A549 (cell line): ENCODE results near the gene SLC8A1. TPM values are rescaled to one million over a fixed set of nuclear protein-coding genes. Genes with fewer than 3 reads are reported as not detected.

Source experiments
- ATAC-seq, 2 experiments: fragments of 200-7000 bp in 1 of 2; fragments of >200 bp in 1 of 2; cut with Nextera tagmentation in 1 of 2; cut with Tn5 transposase in 1 of 2; 3 replicates each; pipeline versions ENCODE4 v1.8.0 to v1.9.1; 2018 to 2020; ENCODE audit warnings: mild to moderate bottlenecking in 1 of 2, moderate library complexity in 1 of 2
- CTCF ChIA-PET: fragments of 300-600 bp; sonication (Branson Sonifier 250); formaldehyde crosslinking; extraction: SDS; loops from one replicate; lab custom pipeline; 2021; ENCODE audit warnings: antibody characterized with exemption, inconsistent platforms; lab: Yijun Ruan, JAX
- POLR2A ChIA-PET: fragments of 350-600 bp; formaldehyde crosslinking; extraction: SDS; loops from one replicate; lab custom pipeline; 2021; ENCODE audit warnings: antibody characterized with exemption, inconsistent platforms; lab: Yijun Ruan, JAX
- DNase-seq, 2 experiments: peaks; one replicate each; pipeline versions ENCODE4 v3.0.0 to v3.0.0-alpha.2; 2011 to 2016; ENCODE audit warnings: low read depth in 1 of 2, low spot score in 1 of 2
- FAIRE-seq: peaks from 2 replicates; lab custom pipeline; 2011; peaks lifted over from hg19 to GRCh38; lab: Jason Lieb, UNC
- H3K27ac ChIP-seq, 2 experiments: fragments of >200 bp; sonication (Bioruptor Twin); formaldehyde crosslinking; 3 replicates each; pipeline ENCODE4 v1.5.1; 2016 to 2017
- H3K4me1 ChIP-seq: fragments of >200 bp; sonication (Bioruptor Twin); formaldehyde crosslinking; 3 replicates; pipeline ENCODE4 v1.6.1; 2016
- H3K4me2 ChIP-seq: fragments of >200 bp; sonication (Bioruptor Twin); formaldehyde crosslinking; 3 replicates; pipeline ENCODE4 v1.6.1; 2016
- H3K4me3 ChIP-seq: fragments of >200 bp; sonication (Bioruptor Twin); formaldehyde crosslinking; 3 replicates; pipeline ENCODE4 v1.5.1; 2016
- H3K9me3 ChIP-seq: fragments of >200 bp; sonication (Bioruptor Twin); formaldehyde crosslinking; 3 replicates; pipeline ENCODE4 v1.6.1; 2016
- BHLHE40 ChIP-seq: IDR thresholded peaks from 2 replicates; pipeline ENCODE4 v1.6.1; 2012; ENCODE audit warnings: low read depth, low read length, inconsistent platforms
- CBX2 ChIP-seq: fragments of 200-600 bp; sonication (generic); IDR thresholded peaks from 2 replicates; pipeline ENCODE4 v1.6.1; 2016; ENCODE audit warnings: low read depth, mild to moderate bottlenecking, borderline replicate concordance
- CBX8 ChIP-seq: fragments of 200-600 bp; sonication (generic); IDR thresholded peaks from 2 replicates; pipeline ENCODE4 v1.6.1; 2016
- CHD2 ChIP-seq: fragments of 150-350 bp; IDR thresholded peaks from 2 replicates; pipeline ENCODE4 v1.6.1; 2014; ENCODE audit warnings: low read length; ENCODE audit not compliant: partially characterized antibody
- E2F6 ChIP-seq: IDR thresholded peaks from 2 replicates; pipeline ENCODE4 v1.6.1; 2012; ENCODE audit warnings: low read depth, borderline replicate concordance
- EHMT2 ChIP-seq: fragments of 200-600 bp; sonication (generic); IDR thresholded peaks from 2 replicates; pipeline ENCODE4 v1.6.1; 2016; ENCODE audit warnings: antibody characterized with exemption, low read depth, mild to moderate bottlenecking, moderate library complexity
- EP300 ChIP-seq, 2 experiments: fragments of >200 bp; sonication (Bioruptor Twin); formaldehyde crosslinking; IDR thresholded peaks; 2 replicates in 1 of 2; 3 replicates in 1 of 2; pipeline ENCODE4 v1.6.1; 2016 to 2017
- ESRRA ChIP-seq: fragments of 150-350 bp; IDR thresholded peaks from 2 replicates; pipeline ENCODE4 v1.6.1; 2014; ENCODE audit warnings: mild to moderate bottlenecking, low read length, borderline replicate concordance
- FOSL2 ChIP-seq, 2 experiments: fragments of 450-650 bp in 1 of 2; fragments of >200 bp in 1 of 2; sonication (Bioruptor Twin) in 1 of 2; formaldehyde crosslinking; IDR thresholded peaks; 2 replicates each; pipeline versions ENCODE4 v1.5.0 to v1.6.1; 2016 to 2020; ENCODE audit warnings: mild to moderate bottlenecking in 1 of 2, moderate library complexity in 1 of 2
- FOXS1 ChIP-seq: fragments of 250-450 bp; sonication (Bioruptor Pico); IDR thresholded peaks from 2 replicates; pipeline ENCODE4 v1.5.0; 2020; ENCODE audit warnings: mild to moderate bottlenecking, moderate library complexity
- HDAC2 ChIP-seq: fragments of 200-600 bp; sonication (generic); IDR thresholded peaks from 2 replicates; pipeline ENCODE4 v1.6.1; 2016
- HMGXB4 ChIP-seq: fragments of 250-450 bp; sonication (Bioruptor Pico); IDR thresholded peaks from 2 replicates; pipeline ENCODE4 v1.5.0; 2021; ENCODE audit warnings: mild to moderate bottlenecking, moderate library complexity, borderline replicate concordance
- HOXB13 ChIP-seq: fragments of 250-450 bp; sonication (Bioruptor Pico); IDR thresholded peaks from 2 replicates; pipeline ENCODE4 v1.5.0; 2020; ENCODE audit warnings: low read depth, mild to moderate bottlenecking, moderate library complexity
- JUN ChIP-seq, 2 experiments: fragments of >200 bp; sonication (Bioruptor Twin); formaldehyde crosslinking; IDR thresholded peaks; 2 replicates in 1 of 2; 3 replicates in 1 of 2; pipeline ENCODE4 v1.6.1; 2016 to 2017
- KDM5A ChIP-seq: fragments of 200-600 bp; sonication (generic); IDR thresholded peaks from 2 replicates; pipeline ENCODE4 v1.6.1; 2016; ENCODE audit warnings: antibody characterized with exemption, mild to moderate bottlenecking
- NPAS2 ChIP-seq: fragments of 250-450 bp; sonication (Bioruptor Pico); IDR thresholded peaks from 2 replicates; pipeline ENCODE4 v1.8.0; 2022; ENCODE audit warnings: mild to moderate bottlenecking, moderate library complexity, borderline replicate concordance
- PBX3 ChIP-seq: IDR thresholded peaks from 2 replicates; pipeline ENCODE4 v1.6.1; 2012
- RARB ChIP-seq: fragments of 250-450 bp; sonication (Bioruptor Pico); IDR thresholded peaks from 2 replicates; pipeline ENCODE4 v1.8.0; 2021; ENCODE audit warnings: mild to moderate bottlenecking, moderate library complexity
- RNF2 ChIP-seq: fragments of 200-600 bp; sonication (generic); IDR thresholded peaks from 2 replicates; pipeline ENCODE4 v1.6.1; 2016; ENCODE audit warnings: low read depth, mild to moderate bottlenecking, antibody characterized with exemption, moderate library complexity, borderline replicate concordance
- SREBF2 ChIP-seq: fragments of 450-650 bp; IDR thresholded peaks from 2 replicates; pipeline ENCODE4 v1.6.1; 2014; ENCODE audit warnings: mild to moderate bottlenecking, moderate library complexity
- TP53 ChIP-seq: fragments of 250-450 bp; sonication (Bioruptor Pico); IDR thresholded peaks from 2 replicates; pipeline ENCODE4 v1.5.0; 2021; ENCODE audit warnings: mild to moderate bottlenecking, moderate library complexity
- USF2 ChIP-seq: fragments of 450-650 bp; IDR thresholded peaks from 2 replicates; pipeline ENCODE4 v1.6.1; 2014; ENCODE audit warnings: antibody characterized with exemption
- ZC3H11A ChIP-seq: fragments of 450-650 bp; IDR thresholded peaks from 2 replicates; pipeline ENCODE4 v1.6.1; 2014; ENCODE audit warnings: antibody characterized with exemption, mild to moderate bottlenecking
- ZNF302 ChIP-seq: fragments of 250-450 bp; sonication (Bioruptor Pico); IDR thresholded peaks from 2 replicates; pipeline ENCODE4 v1.9.0; 2021; ENCODE audit warnings: inconsistent platforms, mild to moderate bottlenecking, moderate library complexity
- WGBS: methylation state at CpG from one replicate; pipeline ENCODE4 v1.1.6; 2017; ENCODE audit errors: missing lambda C conversion rate; 5-methylcytosine and 5-hydroxymethylcytosine counted together
- polyA plus RNA-seq, 4 experiments: library from polyadenylated mRNA; depleted of rRNA in 3 of 4; stranded (reverse); fragments of >200 nt; fragmentation: RNase III in 1 of 4; extraction: RNeasy Plus Mini Kit Qiagen cat#74134 plus additional on column Dnase treatment in 1 of 4; gene quantifications; 2 replicates in 3 of 4; 3 replicates in 1 of 4; pipeline ENCODE4 v1.2.3, GENCODE V29; 2011 to 2017

Gene SLC8A1
- polyA plus RNA-seq, 2 of the 4 experiments (the other 2 are of a cell fraction) = 0.28 to 0.92 TPM

- no peak overlapping the region for H3K4me2 ChIP-seq
- FAIRE-seq = no peak
- H3K4me1 ChIP-seq = no peaks in the 10 kb centered on the region
- no peak for DNase-seq
- ChIA-PET CTCF (interaction anchor here (0.7 to 1.8 kb wide), 3 partner anchors 27 to 1335 kb away, joined by 3 to 6 read pairs (median 3); no protein-coding TSS in a partner anchor), POLR2A (no interaction called here)
- no peak overlapping the region for H3K27ac ChIP-seq
- TF ChIP-seq BHLHE40 = no peak
- TF ChIP-seq ZC3H11A = no peak
- no peak for TF ChIP-seq NPAS2 (CRISPR knock-in tag)
- TF ChIP-seq CBX8 = no peak
- no peak for TF ChIP-seq RNF2
- no peak for TF ChIP-seq FOXS1 (CRISPR knock-in tag)
- no peak for TF ChIP-seq E2F6
- no peak for TF ChIP-seq USF2
- no peak for TF ChIP-seq EP300 (IDR thresholded peaks at IDR 0.05)
- no peak for TF ChIP-seq ESRRA
- TF ChIP-seq KDM5A = no peak
- no peak for TF ChIP-seq HOXB13 (CRISPR knock-in tag)
- no peak for TF ChIP-seq SREBF2
- TF ChIP-seq JUN (IDR thresholded peaks at IDR 0.05) = no peak
- no peak for TF ChIP-seq CHD2
- TF ChIP-seq HDAC2 = no peak
- no peak for TF ChIP-seq CBX2
- no peak for ATAC-seq
- H3K4me3 ChIP-seq = no peak overlapping the region
- H3K9me3 ChIP-seq = no peaks in the 10 kb centered on the region
Measured at GRCh38 chr2:40480073-40480472, 28.2 kb upstream of the SLC8A1 start.

- no peak overlapping the region for H3K4me2 ChIP-seq
- FAIRE-seq (no peak), ATAC-seq (no peak), DNase-seq (no peak)
- CTCF ChIA-PET = interaction anchor here (0.6 to 1.9 kb wide), 5 partner anchors 8 to 531 kb away, joined by 3 to 9 read pairs (median 3); no protein-coding TSS in a partner anchor
- POLR2A ChIA-PET = no interaction called here
- 73% methylated on average over 5 of the region's 5 CpGs for WGBS
- no peak overlapping the region for H3K4me3 ChIP-seq
- no peak overlapping the region for H3K27ac ChIP-seq
- H3K9me3 ChIP-seq = no peaks in the 10 kb centered on the region
- H3K4me1 ChIP-seq = peaks cover under 1% of the 10 kb centered on the region; the same call in 1 of the 3 replicates
- no peak for TF ChIP-seq TP53 (CRISPR knock-in tag)
- no peak for TF ChIP-seq EP300 (IDR thresholded peaks at IDR 0.05)
- no peak for TF ChIP-seq ZNF302
- no peak for TF ChIP-seq E2F6
- no peak for TF ChIP-seq PBX3
- TF ChIP-seq FOSL2 (IDR thresholded peaks at IDR 0.05) = no peak
- TF ChIP-seq FOSL2 (CRISPR knock-in tag; IDR thresholded peaks at IDR 0.05) = no peak
- no peak for TF ChIP-seq CBX2
- TF ChIP-seq KDM5A = no peak
- TF ChIP-seq CHD2 = no peak
- no peak for TF ChIP-seq CBX8
- no peak for TF ChIP-seq HMGXB4 (CRISPR knock-in tag)
- no peak for TF ChIP-seq EHMT2
- TF ChIP-seq ZC3H11A = no peak
- TF ChIP-seq RARB (CRISPR knock-in tag) = no peak
Measured at GRCh38 chr2:40477361-40477760, 25.5 kb upstream of the SLC8A1 start.
